Neural progenitor cell (in vitro differentiated cells): ENCODE data around the gene KIAA1217. TPM values are rescaled to one million over a fixed set of nuclear protein-coding genes. Genes with fewer than 3 reads are reported as not detected.

ENCODE experiments used
- DNase-seq: peaks from one replicate; pipeline ENCODE4 v3.0.0-alpha.2; 2016; ENCODE audit warnings: low spot score
- H2AFZ ChIP-seq: fragments of 200-600 bp; sonication (generic); replicated peaks from 2 replicates; pipeline ENCODE4 v1.6.1; 2016; ENCODE audit warnings: antibody characterized with exemption
- H3F3A ChIP-seq: fragments of 200-600 bp; sonication (generic); 2 replicates; pipeline ENCODE4 v1.6.1; 2016; ENCODE audit warnings: antibody characterized with exemption, low read depth
- H3K27ac ChIP-seq: fragments of 200-600 bp; sonication (generic); 2 replicates; pipeline ENCODE4 v1.5.1; 2016; ENCODE audit warnings: mild to moderate bottlenecking
- H3K27me3 ChIP-seq: fragments of 200-600 bp; sonication (generic); 2 replicates; pipeline ENCODE4 v1.6.1; 2016; ENCODE audit warnings: mild to moderate bottlenecking, moderate library complexity
- H3K36me3 ChIP-seq: fragments of 200-600 bp; sonication (generic); 2 replicates; pipeline ENCODE4 v1.5.1; 2016
- H3K4me1 ChIP-seq: fragments of 200-600 bp; sonication (generic); 2 replicates; pipeline ENCODE4 v1.6.1; 2016; ENCODE audit warnings: mixed run types
- H3K4me2 ChIP-seq: fragments of 200-600 bp; sonication (generic); 2 replicates; pipeline ENCODE4 v1.6.1; 2016
- H3K4me3 ChIP-seq: fragments of 200-600 bp; sonication (generic); 2 replicates; pipeline ENCODE4 v1.5.1; 2016
- H3K79me2 ChIP-seq: fragments of 200-600 bp; sonication (generic); 2 replicates; pipeline ENCODE4 v1.6.1; 2016; ENCODE audit warnings: low read depth
- H3K9ac ChIP-seq: fragments of 200-600 bp; sonication (generic); 2 replicates; pipeline ENCODE4 v1.6.1; 2016
- H3K9me3 ChIP-seq: fragments of 200-600 bp; sonication (generic); 2 replicates; pipeline ENCODE4 v1.5.1; 2016; ENCODE audit warnings: low read depth
- H4K20me1 ChIP-seq: fragments of 200-600 bp; sonication (generic); 2 replicates; pipeline ENCODE4 v1.6.1; 2016; ENCODE audit warnings: low read depth
- H3K27ac Mint-ChIP-seq: 3 replicates; pipeline ENCODE4 v1.8.0; 2021; ENCODE audit warnings: mixed read lengths
- H3K27me3 Mint-ChIP-seq: 2 replicates; pipeline ENCODE4 v1.8.0; 2022; ENCODE audit warnings: low read depth, mild to moderate bottlenecking, inconsistent platforms, moderate library complexity, mixed read lengths; ENCODE audit not compliant: insufficient read depth
- H3K36me3 Mint-ChIP-seq: 3 replicates; pipeline ENCODE4 v1.8.0; 2021; ENCODE audit warnings: mixed read lengths
- H3K4me1 Mint-ChIP-seq: 3 replicates; pipeline ENCODE4 v1.8.0; 2021; ENCODE audit warnings: mixed read lengths
- H3K4me3 Mint-ChIP-seq: 3 replicates; pipeline ENCODE4 v1.8.0; 2021; ENCODE audit warnings: mild to moderate bottlenecking, moderate library complexity, mixed read lengths
- H3K9me3 Mint-ChIP-seq: 3 replicates; pipeline ENCODE4 v1.8.0; 2020; ENCODE audit warnings: mixed read lengths
- CTCF ChIP-seq: fragments of 200-600 bp; sonication (generic); IDR thresholded peaks from 2 replicates; pipeline ENCODE4 v1.5.1; 2017; ENCODE audit warnings: antibody characterized with exemption, mild to moderate bottlenecking
- EZH2 ChIP-seq: fragments of 200-600 bp; sonication (generic); IDR thresholded peaks from 2 replicates; pipeline ENCODE4 v1.6.1; 2017; ENCODE audit warnings: antibody characterized with exemption, mild to moderate bottlenecking, moderate library complexity
- EZH2phosphoT487 ChIP-seq: fragments of 200-600 bp; sonication (generic); IDR thresholded peaks from 2 replicates; pipeline ENCODE4 v1.6.1; 2017; ENCODE audit warnings: antibody characterized with exemption
- total RNA-seq: library from RNA; depleted of rRNA; stranded (reverse); fragments of >200 nt; gene quantifications from 2 replicates; pipeline ENCODE4 v1.2.3, GENCODE V29; 2015; ENCODE audit warnings: low replicate concordance

Gene KIAA1217
- total RNA-seq, 1 donor from 2014 or later, result 13.1 TPM

- Histone ChIP-seq H3K9me3 (no peaks in the 10 kb centered on the region), H3K36me3 (no peaks in the 10 kb centered on the region), H3K4me3 (no peak overlapping the region), H3K79me2 (no peaks in the 10 kb centered on the region), H3K4me1 (no peaks in the 10 kb centered on the region), H3K27ac (no peak overlapping the region), H2AFZ (no peak overlapping the region), H3K9ac (no peak overlapping the region), H4K20me1 (no peaks in the 10 kb centered on the region), H3K27me3 (no peaks in the 10 kb centered on the region), H3F3A (no peaks in the 10 kb centered on the region), H3K4me2 (no peak overlapping the region)
- no peak overlapping the region for H3K4me3 Mint-ChIP-seq
- DNase-seq, result no peak
- no peak for TF ChIP-seq EZH2phosphoT487
- TF ChIP-seq CTCF, result no peak
- no peak for TF ChIP-seq EZH2
- H3K27ac Mint-ChIP-seq, result no peak overlapping the region
- H3K4me1 Mint-ChIP-seq, result no peaks in the 10 kb centered on the region
- peaks cover 2% of the 10 kb centered on the region for H3K27me3 Mint-ChIP-seq
- peaks cover 2% of the 10 kb centered on the region for H3K36me3 Mint-ChIP-seq
- no peaks in the 10 kb centered on the region for H3K9me3 Mint-ChIP-seq
These were observed 188.7 kb downstream of the KIAA1217 start for GRCh38 chr10:24397662-24398061.

- no peak overlapping the region for H2AFZ ChIP-seq
- no peak overlapping the region for H3K4me3 ChIP-seq
- H3K79me2 ChIP-seq, result no peaks in the 10 kb centered on the region
- no peaks in the 10 kb centered on the region for H3K4me1 Mint-ChIP-seq
- H3K27ac ChIP-seq, result no peak overlapping the region
- no peaks in the 10 kb centered on the region for H3K36me3 ChIP-seq
- no peaks in the 10 kb centered on the region for H3K36me3 Mint-ChIP-seq
- H3K27me3 ChIP-seq, result no peaks in the 10 kb centered on the region
- no peak overlapping the region for H3K4me2 ChIP-seq
- H3K27ac Mint-ChIP-seq, result no peak overlapping the region
- H3K4me3 Mint-ChIP-seq, result no peak overlapping the region
- no peaks in the 10 kb centered on the region for H3K4me1 ChIP-seq
- H3K9ac ChIP-seq, result no peak overlapping the region
- H3K9me3 Mint-ChIP-seq, result no peaks in the 10 kb centered on the region
- no peaks in the 10 kb centered on the region for H3F3A ChIP-seq
- H3K27me3 Mint-ChIP-seq, result no peaks in the 10 kb centered on the region
- no peaks in the 10 kb centered on the region for H3K9me3 ChIP-seq
- no peak for DNase-seq
- TF ChIP-seq EZH2 (no peak), EZH2phosphoT487 (no peak), CTCF (no peak)
- H4K20me1 ChIP-seq, result no peaks in the 10 kb centered on the region
These were observed 195.6 kb downstream of the KIAA1217 start for GRCh38 chr10:24404567-24404966.

- no peaks in the 10 kb centered on the region for H3F3A ChIP-seq
- no peaks in the 10 kb centered on the region for H4K20me1 ChIP-seq
- no peak overlapping the region for H3K4me2 ChIP-seq
- H2AFZ ChIP-seq, result no peak overlapping the region
- H3K4me1 ChIP-seq, result no peaks in the 10 kb centered on the region
- no peaks in the 10 kb centered on the region for H3K27me3 Mint-ChIP-seq
- H3K9ac ChIP-seq, result no peak overlapping the region
- H3K4me3 ChIP-seq, result no peak overlapping the region
- no peaks in the 10 kb centered on the region for H3K79me2 ChIP-seq
- no peak overlapping the region for H3K27ac Mint-ChIP-seq
- H3K36me3 ChIP-seq, result no peaks in the 10 kb centered on the region
- H3K9me3 ChIP-seq, result no peaks in the 10 kb centered on the region
- no peak for TF ChIP-seq CTCF
- no peak for TF ChIP-seq EZH2phosphoT487
- no peak for TF ChIP-seq EZH2
- H3K4me1 Mint-ChIP-seq, result no peaks in the 10 kb centered on the region
- no peaks in the 10 kb centered on the region for H3K9me3 Mint-ChIP-seq
- no peak overlapping the region for H3K4me3 Mint-ChIP-seq
- H3K36me3 Mint-ChIP-seq, result no peaks in the 10 kb centered on the region
- H3K27ac ChIP-seq, result no peak overlapping the region
- no peaks in the 10 kb centered on the region for H3K27me3 ChIP-seq
- no peak for DNase-seq
These were observed 196.7 kb downstream of the KIAA1217 start for GRCh38 chr10:24405635-24406034.
